ENCODE data around the gene S100A9. TPM values are rescaled to one million over a fixed set of nuclear protein-coding genes. Genes with fewer than 3 reads are reported as not detected.

The S100A9 gene
- total and polyA plus RNA-seq, 4 donors = 35.0 to 603 (median 158) TPM

DNA sequence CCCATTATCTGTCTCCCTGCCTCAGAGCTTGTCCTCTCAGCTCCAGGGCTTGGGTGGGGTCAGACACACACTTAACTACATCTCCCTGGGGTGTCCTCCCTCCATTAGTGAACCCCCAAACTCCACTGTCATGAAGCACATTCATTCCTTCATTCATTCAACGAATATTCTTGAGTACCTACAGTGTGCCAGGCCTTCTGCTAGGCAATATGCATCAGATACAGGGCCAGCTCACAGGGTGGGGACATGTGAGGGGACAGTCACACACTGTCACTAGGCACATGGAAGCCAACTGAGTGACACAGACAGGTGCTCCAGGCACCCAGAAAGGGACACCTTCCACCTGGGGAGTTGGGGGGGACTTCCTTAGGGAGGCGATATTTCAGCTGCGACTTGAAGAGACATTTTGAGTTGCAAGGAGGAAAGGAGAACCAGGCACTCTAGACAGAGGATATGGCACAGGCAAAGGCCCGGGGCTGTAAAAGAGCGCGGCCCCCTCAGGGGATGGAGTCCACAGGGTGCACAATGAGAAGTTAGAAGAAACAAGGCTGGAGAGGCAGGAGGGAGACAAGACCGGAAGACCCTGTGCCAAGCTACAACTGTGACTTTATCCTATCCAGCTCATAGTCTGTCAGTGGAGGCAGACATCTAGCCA, 41.9 kb downstream of the S100A9 start:
- H3K27me3 ChIP-seq (ENCODE audit: control insufficient read depth in 4 of 4, insufficient read depth in 4 of 4, low read length in 3 of 4) = peaks cover 0 to under 1% (median 0%) of the 10 kb centered on the region in 4 donors
- TF ChIP-seq NR2F2 (IDR thresholded peaks at IDR 0.05) (no peak), FOXA2 (IDR thresholded peaks at IDR 0.05) (no peak), HNF4G (IDR thresholded peaks at IDR 0.05) (no peak), EGR1 (IDR thresholded peaks at IDR 0.05; ENCODE audit: low read depth in 2 of 2) (no peak), TAF1 (conservative IDR thresholded peaks at IDR 0.05) (no peak), JUND (IDR thresholded peaks at IDR 0.05) (no peak), SP1 (IDR thresholded peaks at IDR 0.05) (no peak), CTCF (IDR thresholded peaks at IDR 0.05; ENCODE audit: low read depth, low read length, missing input control) (no peak), RAD21 (IDR thresholded peaks at IDR 0.05) (no peak), YY1 (IDR thresholded peaks at IDR 0.05) (no peak), FOXA1 (IDR thresholded peaks at IDR 0.05) (no peak), RXRA (IDR thresholded peaks at IDR 0.05) (no peak), MAX (IDR thresholded peaks at IDR 0.05) (no peak), GABPA (IDR thresholded peaks at IDR 0.05 in 1 of 2, conservative IDR thresholded peaks at IDR 0.05 in 1 of 2) (no peak), ATF3 (IDR thresholded peaks at IDR 0.05) (no peak), HNF4A (conservative IDR thresholded peaks at IDR 0.05) (no peak)
- TF ChIP-seq, protein P1, sequence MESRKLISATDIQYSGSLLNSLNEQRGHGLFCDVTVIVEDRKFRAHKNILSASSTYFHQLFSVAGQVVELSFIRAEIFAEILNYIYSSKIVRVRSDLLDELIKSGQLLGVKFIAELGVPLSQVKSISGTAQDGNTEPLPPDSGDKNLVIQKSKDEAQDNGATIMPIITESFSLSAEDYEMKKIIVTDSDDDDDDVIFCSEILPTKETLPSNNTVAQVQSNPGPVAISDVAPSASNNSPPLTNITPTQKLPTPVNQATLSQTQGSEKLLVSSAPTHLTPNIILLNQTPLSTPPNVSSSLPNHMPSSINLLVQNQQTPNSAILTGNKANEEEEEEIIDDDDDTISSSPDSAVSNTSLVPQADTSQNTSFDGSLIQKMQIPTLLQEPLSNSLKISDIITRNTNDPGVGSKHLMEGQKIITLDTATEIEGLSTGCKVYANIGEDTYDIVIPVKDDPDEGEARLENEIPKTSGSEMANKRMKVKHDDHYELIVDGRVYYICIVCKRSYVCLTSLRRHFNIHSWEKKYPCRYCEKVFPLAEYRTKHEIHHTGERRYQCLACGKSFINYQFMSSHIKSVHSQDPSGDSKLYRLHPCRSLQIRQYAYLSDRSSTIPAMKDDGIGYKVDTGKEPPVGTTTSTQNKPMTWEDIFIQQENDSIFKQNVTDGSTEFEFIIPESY (IDR thresholded peaks at IDR 0.05) = no peak
- TF ChIP-seq, protein P2, sequence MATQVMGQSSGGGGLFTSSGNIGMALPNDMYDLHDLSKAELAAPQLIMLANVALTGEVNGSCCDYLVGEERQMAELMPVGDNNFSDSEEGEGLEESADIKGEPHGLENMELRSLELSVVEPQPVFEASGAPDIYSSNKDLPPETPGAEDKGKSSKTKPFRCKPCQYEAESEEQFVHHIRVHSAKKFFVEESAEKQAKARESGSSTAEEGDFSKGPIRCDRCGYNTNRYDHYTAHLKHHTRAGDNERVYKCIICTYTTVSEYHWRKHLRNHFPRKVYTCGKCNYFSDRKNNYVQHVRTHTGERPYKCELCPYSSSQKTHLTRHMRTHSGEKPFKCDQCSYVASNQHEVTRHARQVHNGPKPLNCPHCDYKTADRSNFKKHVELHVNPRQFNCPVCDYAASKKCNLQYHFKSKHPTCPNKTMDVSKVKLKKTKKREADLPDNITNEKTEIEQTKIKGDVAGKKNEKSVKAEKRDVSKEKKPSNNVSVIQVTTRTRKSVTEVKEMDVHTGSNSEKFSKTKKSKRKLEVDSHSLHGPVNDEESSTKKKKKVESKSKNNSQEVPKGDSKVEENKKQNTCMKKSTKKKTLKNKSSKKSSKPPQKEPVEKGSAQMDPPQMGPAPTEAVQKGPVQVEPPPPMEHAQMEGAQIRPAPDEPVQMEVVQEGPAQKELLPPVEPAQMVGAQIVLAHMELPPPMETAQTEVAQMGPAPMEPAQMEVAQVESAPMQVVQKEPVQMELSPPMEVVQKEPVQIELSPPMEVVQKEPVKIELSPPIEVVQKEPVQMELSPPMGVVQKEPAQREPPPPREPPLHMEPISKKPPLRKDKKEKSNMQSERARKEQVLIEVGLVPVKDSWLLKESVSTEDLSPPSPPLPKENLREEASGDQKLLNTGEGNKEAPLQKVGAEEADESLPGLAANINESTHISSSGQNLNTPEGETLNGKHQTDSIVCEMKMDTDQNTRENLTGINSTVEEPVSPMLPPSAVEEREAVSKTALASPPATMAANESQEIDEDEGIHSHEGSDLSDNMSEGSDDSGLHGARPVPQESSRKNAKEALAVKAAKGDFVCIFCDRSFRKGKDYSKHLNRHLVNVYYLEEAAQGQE (IDR thresholded peaks at IDR 0.05) = no peak
- H3K4me3 ChIP-seq (ENCODE audit: low read depth in 1 of 3, low read length in 3 of 3) = no peak overlapping the region
- no peak overlapping the region for H3K9ac ChIP-seq (ENCODE audit: low read depth in 1 of 2, low read length in 2 of 2)
- H3K9me3 ChIP-seq (ENCODE audit: control insufficient read depth in 4 of 4, low read length in 3 of 4) = no peaks in the 10 kb centered on the region
- WGBS = 79% methylated on average over 7 of the region's 7 CpGs
- H3K36me3 ChIP-seq (ENCODE audit: control insufficient read depth in 4 of 4, insufficient read depth in 3 of 4, low read depth in 1 of 4, low read length in 3 of 4) = no peaks in the 10 kb centered on the region
- peak; percentile 22 for DNase-seq (ENCODE audit: low spot score)
- no peaks in the 10 kb centered on the region for H3K4me1 ChIP-seq (ENCODE audit: control insufficient read depth in 4 of 4, insufficient read depth in 4 of 4, low read length in 3 of 4)
- H3K27ac ChIP-seq (ENCODE audit: low read depth in 1 of 2, low read length in 2 of 2) = no peak overlapping the region
